GM18858 (cell line): ENCODE data around the gene MORN1.

Experiments
- ATAC-seq: cut with Tn5 transposase; IDR thresholded peaks from one replicate; pipeline ENCODE4 v1.9.1; 2021; ENCODE audit not compliant: unreplicated experiment

The MORN1 gene

GRCh38 chr1:2375923-2376260 lies 15.5 kb downstream of the MORN1 start:
- no peak for ATAC-seq

- no peak for ATAC-seq
Measured at GRCh38 chr1:2375246-2375922, 16.0 kb downstream of the MORN1 start.

- no peak for ATAC-seq
Measured at GRCh38 chr1:2374252-2375155, 16.9 kb downstream of the MORN1 start.

GRCh38 chr1:2373551-2374251 lies 17.7 kb downstream of the MORN1 start:
- ATAC-seq, result no peak

- ATAC-seq, result no peak
Measured at GRCh38 chr1:2372551-2373490, 18.5 kb downstream of the MORN1 start.

- ATAC-seq, result no peak
Measured at GRCh38 chr1:2368053-2368744, 23.2 kb downstream of the MORN1 start.

- no peak for ATAC-seq
Measured at GRCh38 chr1:2363847-2364513, 27.4 kb downstream of the MORN1 start.

- no peak for ATAC-seq
Measured at GRCh38 chr1:2360588-2361364, 30.6 kb downstream of the MORN1 start.

GRCh38 chr1:2358651-2359640 lies 32.4 kb downstream of the MORN1 start:
- no peak for ATAC-seq

- no peak for ATAC-seq
Measured at GRCh38 chr1:2358072-2358471, 33.3 kb downstream of the MORN1 start.

GRCh38 chr1:2356911-2357845 lies 34.2 kb downstream of the MORN1 start:
- ATAC-seq, result no peak

GRCh38 chr1:2356401-2356800 lies 35.0 kb downstream of the MORN1 start:
- no peak for ATAC-seq

- ATAC-seq, result no peak
Measured at GRCh38 chr1:2355373-2356261, 35.7 kb downstream of the MORN1 start.

- no peak for ATAC-seq
Measured at GRCh38 chr1:2354511-2355372, 36.6 kb downstream of the MORN1 start.
